ENCODE data around the gene NXNL2. TPM values are rescaled to one million over a fixed set of nuclear protein-coding genes. Genes with fewer than 3 reads are reported as not detected.

Gene NXNL2
- total RNA-seq, 1 experiment from 2014 or later: 0.66 TPM

GRCh38 chr9:88502552-88503034 is 32.4 kb upstream of the NXNL2 start:
- no peaks in the 10 kb centered on the region for H3F3A ChIP-seq (ENCODE audit: low read length, unreplicated experiment)
- H3K79me2 ChIP-seq (ENCODE audit: low read length): no peaks in the 10 kb centered on the region
- no peaks in the 10 kb centered on the region for H3K4me1 ChIP-seq (ENCODE audit: insufficient read depth, low read length)
- no peak for ATAC-seq
- TF ChIP-seq EZH2 (IDR thresholded peaks at IDR 0.05; ENCODE audit: low read length, unreplicated experiment) (no peak), CTCF (conservative IDR thresholded peaks at IDR 0.05; ENCODE audit: low read depth, low read length) (no peak), EZH2phosphoT487 (IDR thresholded peaks at IDR 0.05; ENCODE audit: borderline replicate concordance, low read length) (no peak)
- H3K9me2 ChIP-seq (replicated peaks; ENCODE audit: low read length): no peaks in the 10 kb centered on the region
- ChIA-PET POLR2A (ENCODE audit: unreplicated experiment) (no interaction called here), CTCF (no interaction called here)
- H2AFZ ChIP-seq (ENCODE audit: low read length): no peak overlapping the region
- no peak overlapping the region for H3K27ac ChIP-seq (ENCODE audit: low read length)
- H4K20me1 ChIP-seq (ENCODE audit: low read length): no peaks in the 10 kb centered on the region
- H3K9me3 ChIP-seq (ENCODE audit: low read length): no peaks in the 10 kb centered on the region
- intact Hi-C loops (cut with micrococcal nuclease): no loop called here
- no peak overlapping the region for H3K4me2 ChIP-seq (ENCODE audit: low read length)
- no peaks in the 10 kb centered on the region for H3K27me3 ChIP-seq (ENCODE audit: low read length)
- no peak overlapping the region for H3K9ac ChIP-seq (ENCODE audit: low read length)
- no peak overlapping the region for H3K4me3 ChIP-seq (ENCODE audit: low read length)
- no peak for DNase-seq
- H3K36me3 ChIP-seq (ENCODE audit: low read depth, low read length): no peaks in the 10 kb centered on the region
- BruUV-seq (replicated peaks): no TSS peak

- Histone ChIP-seq H3K27ac (ENCODE audit: low read length) (no peak overlapping the region), H3K4me1 (ENCODE audit: insufficient read depth, low read length) (no peaks in the 10 kb centered on the region), H4K20me1 (ENCODE audit: low read length) (no peaks in the 10 kb centered on the region), H3K4me3 (ENCODE audit: low read length) (no peak overlapping the region), H3K9me2 (replicated peaks; ENCODE audit: low read length) (no peaks in the 10 kb centered on the region), H3K9me3 (ENCODE audit: low read length) (no peaks in the 10 kb centered on the region), H3K4me2 (ENCODE audit: low read length) (no peak overlapping the region), H3K27me3 (ENCODE audit: low read length) (no peaks in the 10 kb centered on the region), H3K9ac (ENCODE audit: low read length) (no peak overlapping the region), H3F3A (ENCODE audit: low read length, unreplicated experiment) (no peaks in the 10 kb centered on the region), H2AFZ (ENCODE audit: low read length) (no peak overlapping the region), H3K79me2 (ENCODE audit: low read length) (no peaks in the 10 kb centered on the region), H3K36me3 (ENCODE audit: low read depth, low read length) (no peaks in the 10 kb centered on the region)
- intact Hi-C loops (cut with micrococcal nuclease): no loop called here
- ChIA-PET POLR2A (ENCODE audit: unreplicated experiment) (no interaction called here), CTCF (no interaction called here)
- DNase-seq (no peak), ATAC-seq (no peak)
- TF ChIP-seq EZH2phosphoT487 (IDR thresholded peaks at IDR 0.05; ENCODE audit: borderline replicate concordance, low read length) (no peak), EZH2 (IDR thresholded peaks at IDR 0.05; ENCODE audit: low read length, unreplicated experiment) (no peak), CTCF (conservative IDR thresholded peaks at IDR 0.05; ENCODE audit: low read depth, low read length) (no peak)
- no TSS peak for BruUV-seq (replicated peaks)
Measured at GRCh38 chr9:88503081-88503844, 31.7 kb upstream of the NXNL2 start.
